Measurements from ENCODE around the gene SMIM3. TPM values are rescaled to one million over a fixed set of nuclear protein-coding genes. Genes with fewer than 3 reads are reported as not detected.
"Not testable (repeated sequence)": the region's sequence is repeated elsewhere in the genome, so short reads cannot be mapped to it uniquely, and the experiment has no call there.

The SMIM3 gene
- 13.5 TPM for total RNA-seq

DNA sequence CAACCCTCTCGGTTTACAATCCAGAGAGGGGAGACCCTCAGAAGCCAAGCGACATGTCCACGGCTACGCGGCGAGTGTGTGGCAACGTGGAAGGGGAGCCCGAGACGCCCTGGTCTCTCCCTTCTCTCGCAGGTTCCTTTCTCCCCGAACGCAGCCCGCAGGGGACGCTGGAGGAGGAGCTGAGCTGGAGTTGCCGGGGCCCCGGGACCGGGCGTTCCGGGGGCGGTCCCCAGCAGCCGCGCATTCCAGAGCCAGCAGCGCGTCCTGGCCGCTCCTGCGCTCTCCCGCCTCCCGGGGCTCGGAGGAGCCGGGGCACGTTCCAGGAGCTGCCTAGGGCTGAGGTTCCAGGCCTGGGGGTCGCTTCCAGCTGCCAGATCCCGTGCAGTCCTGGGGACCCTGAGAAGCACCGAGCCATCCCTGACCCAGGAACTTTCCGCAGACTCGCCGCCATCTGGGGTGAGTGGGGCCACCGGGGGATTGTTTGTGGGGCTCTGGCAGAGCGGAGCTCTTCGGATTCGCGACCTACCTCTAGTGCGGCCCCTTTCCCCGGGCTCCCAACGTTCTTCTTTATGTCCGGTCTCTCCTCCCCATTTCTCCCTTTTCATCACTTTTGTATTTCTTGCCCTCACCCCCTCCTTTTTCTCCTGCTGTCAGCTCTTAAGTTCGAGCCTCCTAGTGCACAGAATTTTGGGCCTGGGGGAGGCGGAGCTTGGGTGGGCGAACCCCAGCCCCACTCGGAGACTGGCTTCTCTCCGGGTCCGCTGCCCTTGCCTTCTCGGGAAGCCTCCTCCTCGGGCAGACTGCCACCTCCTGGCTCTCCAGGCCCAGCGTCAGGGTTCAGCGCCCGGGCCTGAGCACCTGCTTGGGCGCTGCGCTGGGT, at the start of gene SMIM3:
TSS of gene SMIM3 (plus strand) at position 241 of the 880 bp plus-strand sequence. CDS start 16,684 bp downstream, outside the sequence.
- peak; percentile 50 for DNase-seq

DNA sequence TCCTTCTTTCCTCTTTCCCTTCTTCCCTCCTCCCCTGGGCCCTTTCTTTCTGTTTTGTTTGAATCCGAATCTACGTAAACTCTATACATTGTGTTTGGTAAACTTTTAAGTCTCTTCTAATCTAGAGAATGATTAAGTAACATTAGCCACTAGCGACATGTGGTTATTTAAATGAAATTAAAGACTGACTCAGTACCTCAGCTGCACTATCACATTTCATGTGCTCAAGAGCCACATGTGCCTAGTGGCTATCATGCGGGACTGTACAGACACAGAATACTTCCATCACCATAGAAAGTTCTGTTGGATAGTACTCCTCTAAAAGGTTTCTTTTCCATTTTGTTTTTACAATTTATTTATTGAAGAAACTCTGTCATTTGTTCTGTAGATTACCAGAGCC, 48.7 kb upstream of the SMIM3 start:
- no peak for DNase-seq

DNA sequence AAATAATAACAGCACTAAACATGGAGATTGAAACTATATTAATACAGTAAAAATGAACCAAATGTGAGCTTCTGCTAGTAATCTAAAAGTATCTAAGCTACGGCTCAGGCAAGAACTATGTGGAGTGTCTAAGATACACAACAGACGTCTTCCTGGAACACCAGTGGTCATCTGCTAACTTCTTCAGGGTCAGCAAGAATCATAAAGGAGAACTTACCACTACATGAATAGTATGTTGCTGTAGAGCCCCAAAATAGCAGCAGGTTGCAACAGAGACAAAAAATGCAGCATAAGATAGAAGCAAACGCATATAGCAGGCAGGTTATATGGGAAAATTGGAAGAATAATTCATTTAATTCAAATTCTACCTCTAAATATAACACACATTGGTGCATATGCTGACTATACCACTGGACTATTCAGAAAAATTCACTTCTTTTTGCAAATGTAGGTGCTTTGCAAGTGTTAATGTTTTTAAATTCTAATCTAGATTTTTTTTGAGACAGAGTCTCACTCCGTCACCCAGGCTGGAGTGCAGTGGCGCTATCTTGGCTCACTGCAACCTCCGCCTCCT, 46.8 kb upstream of the SMIM3 start:
- no peak for DNase-seq

GRCh38 chr5:150734579-150735384, 43.8 kb upstream of the SMIM3 start:
- DNase-seq = no peak

DNA sequence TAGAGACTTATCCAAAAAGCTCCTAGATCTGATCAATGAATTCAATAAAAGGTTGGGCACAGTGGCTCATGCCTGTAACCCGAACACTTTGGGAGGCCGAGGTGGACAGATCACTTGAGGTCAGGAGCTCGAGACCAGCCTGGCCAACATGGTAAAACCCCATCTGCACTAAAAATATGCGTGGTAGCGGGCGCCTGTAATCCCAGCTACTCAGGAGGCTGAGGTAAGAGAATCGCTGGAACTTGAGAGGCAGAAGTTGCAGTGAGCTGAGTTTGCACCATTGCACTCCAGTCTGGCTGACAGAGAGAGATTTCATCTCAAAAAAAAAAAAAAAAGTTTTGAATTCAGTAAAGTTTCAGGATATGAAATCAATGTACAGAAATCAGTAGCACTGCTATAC, 39.7 kb upstream of the SMIM3 start:
- no peak for DNase-seq

DNA sequence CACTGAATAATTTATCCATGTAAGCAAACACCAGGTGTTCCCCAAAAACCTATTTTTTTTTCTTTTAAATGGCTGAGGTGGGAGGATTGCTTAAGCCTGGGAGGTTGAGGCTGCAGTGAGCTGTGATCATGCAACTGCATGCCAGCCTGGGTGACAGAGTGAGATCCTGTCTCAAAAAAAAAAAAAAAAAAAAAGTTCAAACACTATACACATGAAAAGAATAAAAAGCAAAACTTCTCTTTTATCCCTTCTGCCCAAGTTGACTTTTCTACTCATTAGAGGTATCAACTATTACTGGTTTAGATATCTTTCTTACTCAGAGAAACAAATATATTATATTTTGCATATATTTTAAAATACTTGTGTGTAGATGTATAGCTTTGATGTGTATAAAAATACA, 37.6 kb upstream of the SMIM3 start:
- DNase-seq = no peak

DNA sequence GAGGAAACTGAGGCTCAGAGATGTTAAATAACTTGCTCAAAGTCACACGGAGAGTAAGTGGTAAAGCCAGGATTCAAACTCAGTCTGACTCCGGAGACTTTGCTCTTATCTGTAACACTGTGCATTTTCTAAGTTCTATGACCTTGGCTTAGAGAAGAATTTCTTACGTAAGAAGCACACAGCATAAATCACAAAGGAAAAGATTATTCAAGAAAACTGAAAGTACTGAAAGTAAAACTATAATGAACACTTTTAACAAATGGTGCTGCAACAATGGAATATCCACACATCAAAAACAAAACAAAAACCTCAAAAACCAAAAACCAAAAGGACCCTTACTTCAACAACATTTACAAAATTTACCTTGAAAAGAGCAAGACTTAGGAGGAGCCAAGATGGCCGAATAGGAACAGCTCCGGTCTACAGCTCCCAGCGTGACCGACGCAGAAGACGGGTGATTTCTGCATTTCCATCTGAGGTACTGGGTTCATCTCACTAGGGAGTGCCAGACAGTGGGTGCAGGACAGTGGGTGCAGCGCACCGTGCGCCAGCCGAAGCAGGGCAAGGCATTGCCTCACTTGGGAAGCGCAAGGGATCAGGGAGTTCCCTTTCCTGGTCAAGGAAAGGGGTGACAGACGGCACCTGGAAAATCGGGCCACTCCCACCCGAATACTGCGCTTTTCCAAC, 36.0 kb upstream of the SMIM3 start:
- not testable (repeated sequence) for DNase-seq

DNA sequence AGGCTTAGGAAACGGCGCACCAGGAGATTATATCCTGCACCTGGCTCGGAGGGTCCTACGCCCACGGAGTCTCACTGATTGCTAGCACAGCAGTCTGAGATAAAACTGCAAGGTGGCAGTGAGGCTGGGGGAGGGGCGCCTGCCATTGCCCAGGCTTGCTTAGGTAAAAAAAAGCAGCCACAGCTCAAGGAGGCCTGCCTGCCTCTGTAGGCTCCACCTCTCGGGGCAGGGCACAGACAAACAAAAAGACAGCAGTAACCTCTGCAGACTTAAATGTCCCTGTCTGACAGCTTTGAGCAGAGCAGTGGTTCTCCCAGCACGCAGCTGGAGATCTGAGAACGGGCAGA, 35.4 kb upstream of the SMIM3 start:
- DNase-seq = not testable (repeated sequence)

- DNase-seq = no peak
Measured at GRCh38 chr5:150750469-150750868, 28.1 kb upstream of the SMIM3 start.

- DNase-seq = no peak
Measured at GRCh38 chr5:150751096-150751891, 27.3 kb upstream of the SMIM3 start.

DNA sequence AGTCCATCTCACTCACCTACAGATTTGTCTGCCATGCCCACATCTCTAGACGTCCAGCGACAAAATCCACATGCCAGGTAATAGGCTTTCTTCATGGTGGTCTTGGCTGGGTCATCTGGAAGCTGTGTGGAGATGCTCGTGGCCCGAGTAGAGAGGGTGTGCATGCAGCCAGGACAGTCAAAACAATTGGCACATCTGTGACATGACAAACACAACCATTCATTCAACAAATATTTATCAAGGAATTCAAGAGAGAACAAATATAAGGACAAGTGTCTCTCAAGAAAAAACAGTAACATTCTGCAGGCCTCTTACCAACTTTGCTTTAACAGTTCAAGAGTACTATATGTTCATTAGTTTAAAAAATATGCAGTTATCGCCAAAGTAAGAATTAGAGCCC, 25.1 kb upstream of the SMIM3 start:
- DNase-seq = no peak

GRCh38 chr5:150753863-150754262, 24.7 kb upstream of the SMIM3 start:
- no peak for DNase-seq

DNA sequence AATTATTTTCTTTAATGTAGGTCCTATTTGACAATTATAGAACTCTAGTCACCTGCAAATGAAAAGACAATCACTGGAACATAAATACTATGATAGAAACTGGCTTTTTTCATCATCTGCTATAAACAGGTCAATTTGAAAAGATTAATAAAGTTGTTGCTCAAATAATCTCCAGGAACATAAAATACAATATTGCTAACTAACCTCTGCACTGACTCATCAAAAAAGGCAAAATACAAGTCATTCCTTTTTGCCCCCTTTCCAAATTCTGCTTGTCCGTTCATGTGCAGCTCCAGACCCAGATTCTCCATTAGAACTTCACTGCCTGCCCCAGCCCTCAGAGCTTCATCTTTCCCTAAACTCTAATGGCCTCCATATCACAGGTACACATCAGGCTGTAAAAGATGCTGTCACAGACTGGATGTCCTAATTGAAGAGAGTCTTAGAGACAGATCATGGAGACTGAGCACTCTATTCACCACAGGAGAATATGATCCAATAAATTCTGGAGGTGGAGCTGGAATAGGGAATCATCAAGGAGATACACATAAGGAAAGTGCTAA, 21.4 kb upstream of the SMIM3 start:
- DNase-seq = no peak

GRCh38 chr5:150758203-150758530, 20.4 kb upstream of the SMIM3 start:
- DNase-seq = no peak

- DNase-seq = peak; percentile 99
Measured at GRCh38 chr5:150758531-150759333, 19.8 kb upstream of the SMIM3 start, which contains the start of gene DCTN4. Gene DCTN4 (minus strand): TSS chr5:150759017. CDS start chr5:150758993, 24 bp downstream.

GRCh38 chr5:150759334-150759583, 19.3 kb upstream of the SMIM3 start:
- DNase-seq = no peak

GRCh38 chr5:150762211-150762610, 16.3 kb upstream of the SMIM3 start:
- no peak for DNase-seq

- DNase-seq = no peak
Measured at GRCh38 chr5:150763023-150763769, 15.4 kb upstream of the SMIM3 start.

GRCh38 chr5:150764530-150764929, 14.0 kb upstream of the SMIM3 start:
- DNase-seq = no peak
